Lower leg skin (tissue), 4 donors: ENCODE results near the gene ABCA10. TPM values are rescaled to one million over a fixed set of nuclear protein-coding genes. Genes with fewer than 3 reads are reported as not detected.

ENCODE experiments used
- DNase-seq, 2 donors: peaks; one replicate each; pipeline ENCODE4 v3.0.0-alpha.2; 2019; ENCODE audit warnings: low spot score in 2 of 2
- H3K4me3 ChIP-seq: fragments of 200-600 bp; sonication (generic); 2 replicates; pipeline ENCODE4 v1.5.1; 2017; ENCODE audit warnings: mild to moderate bottlenecking, low read depth; ENCODE audit not compliant: poor library complexity, severe bottlenecking
- CTCF ChIP-seq, 3 donors: fragments of 450-650 bp; IDR thresholded peaks; one replicate each; pipeline ENCODE4 v1.5.1; 2016; ENCODE audit warnings: antibody characterized with exemption in 3 of 3, mild to moderate bottlenecking in 3 of 3, moderate library complexity in 2 of 3
- POLR2A ChIP-seq, 2 donors: fragments of 450-650 bp; IDR thresholded peaks; one replicate each; pipeline ENCODE4 v1.6.1; 2016 to 2017; ENCODE audit warnings: antibody characterized with exemption in 2 of 2, mild to moderate bottlenecking in 1 of 2, moderate library complexity in 1 of 2
- WGBS, 2 donors: methylation state at CpG; one replicate each; pipeline ENCODE4 v1.1.5; 2018; 5-methylcytosine and 5-hydroxymethylcytosine counted together
- intact Hi-C: fragments of 100-400 bp; cut with DNase I; formaldehyde crosslinking; loops from one replicate; pipeline ENCODE4 v1.15.0; 2023; ENCODE audit warnings: low total_unique reads
- total RNA-seq, 4 donors: library from RNA; depleted of rRNA; stranded (reverse); fragments of >200 nt; gene quantifications; one replicate each; pipeline ENCODE4 v1.1.0, GENCODE V29; 2016

ABCA10 gene
- total RNA-seq, 4 donors from 2014 or later = 1.9 to 8.9 (median 3.6) TPM

GRCh38 chr17:69154267-69154666 lies 74.4 kb downstream of the ABCA10 start:
- intact Hi-C loops = no loop called here
- no peak for TF ChIP-seq POLR2A (IDR thresholded peaks at IDR 0.05)
- TF ChIP-seq CTCF (IDR thresholded peaks at IDR 0.05) = no peak
- 95 to 100% methylated on average over 2 of the region's 2 CpGs for WGBS, 2 donors

GRCh38 chr17:69150333-69150732 lies 78.3 kb downstream of the ABCA10 start:
- intact Hi-C loops = no loop called here
- H3K4me3 ChIP-seq = no peak overlapping the region
- DNase-seq = no peak
- no peak for TF ChIP-seq CTCF (IDR thresholded peaks at IDR 0.05)
- TF ChIP-seq POLR2A (IDR thresholded peaks at IDR 0.05) = no peak
- WGBS, 2 donors = 73 to 77% methylated on average over 1 of the region's 1 CpG

More at GRCh38 chr17:69154267-69154666, 74.4 kb downstream of the ABCA10 start:
- no peak for DNase-seq
- no peak overlapping the region for H3K4me3 ChIP-seq

GRCh38 chr17:69147460-69147859 lies 81.2 kb downstream of the ABCA10 start:
- TF ChIP-seq CTCF (IDR thresholded peaks at IDR 0.05) (no peak), POLR2A (IDR thresholded peaks at IDR 0.05) (no peak)
- no peak for DNase-seq
- H3K4me3 ChIP-seq = no peak overlapping the region
- intact Hi-C loops = no loop called here
- WGBS, 2 donors = 78 to 86% methylated on average over 2 of the region's 2 CpGs

GRCh38 chr17:69144331-69145255 lies 84.0 kb downstream of the ABCA10 start:
- 82 to 90% methylated on average over 2 of the region's 2 CpGs for whole genome bisulfite sequencing, 2 donors
- DNase-seq = no peak
- H3K4me3 ChIP-seq = no peak overlapping the region
- intact Hi-C loops = no loop called here
- TF ChIP-seq POLR2A (IDR thresholded peaks at IDR 0.05) = no peak
- TF ChIP-seq CTCF (IDR thresholded peaks at IDR 0.05) = no peak

- no peak for DNase-seq
- no peak for TF ChIP-seq POLR2A (IDR thresholded peaks at IDR 0.05)
- TF ChIP-seq CTCF (IDR thresholded peaks at IDR 0.05) = no peak
- WGBS, 2 donors = 93 to 95% methylated on average over 3 of the region's 3 CpGs
- no peak overlapping the region for H3K4me3 ChIP-seq
- intact Hi-C loops = no loop called here
These were observed 84.9 kb downstream of the ABCA10 start for GRCh38 chr17:69143683-69144231.
